ENCODE results near the gene IL27RA. TPM values are rescaled to one million over a fixed set of nuclear protein-coding genes. Genes with fewer than 3 reads are reported as not detected.

Gene IL27RA
- total RNA-seq, 1 experiment from 2014 or later = 2.0 TPM

GRCh38 chr19:14053500-14053899 lies 21.9 kb downstream of the IL27RA start:
- peaks cover 3% of the 10 kb centered on the region; the same call in 1 of the 2 replicates for H3K4me1 ChIP-seq (replicated peaks)
- H3K27me3 ChIP-seq (replicated peaks) = peaks cover 4% of the 10 kb centered on the region
- H3K36me3 ChIP-seq = no peaks in the 10 kb centered on the region
- no peak overlapping the region for H3K4me3 ChIP-seq
- no peak overlapping the region for H3K27ac ChIP-seq
- H3K9me3 ChIP-seq (replicated peaks) = no peaks in the 10 kb centered on the region
- DNase-seq (ENCODE audit: low read depth in 1 of 2, low spot score in 2 of 2) = no peak

GRCh38 chr19:14054099-14054498 lies 22.5 kb downstream of the IL27RA start:
- H3K36me3 ChIP-seq = no peaks in the 10 kb centered on the region
- DNase-seq (ENCODE audit: low read depth in 1 of 2, low spot score in 2 of 2) = no peak
- peaks cover 3% of the 10 kb centered on the region; the same call in 1 of the 2 replicates for H3K4me1 ChIP-seq (replicated peaks)
- H3K9me3 ChIP-seq (replicated peaks) = no peaks in the 10 kb centered on the region
- peaks cover 4% of the 10 kb centered on the region for H3K27me3 ChIP-seq (replicated peaks)
- no peak overlapping the region for H3K27ac ChIP-seq
- H3K4me3 ChIP-seq = no peak overlapping the region

- no peak overlapping the region for H3K4me3 ChIP-seq
- no peak for DNase-seq (ENCODE audit: low read depth in 1 of 2, low spot score in 2 of 2)
- peaks cover 3% of the 10 kb centered on the region; the same call in 1 of the 2 replicates for H3K4me1 ChIP-seq (replicated peaks)
Observed at GRCh38 chr19:14054721-14055120, 23.2 kb downstream of the IL27RA start.

GRCh38 chr19:14055396-14055795 lies 23.8 kb downstream of the IL27RA start:
- H3K4me1 ChIP-seq (replicated peaks) = peaks cover 3% of the 10 kb centered on the region; the same call in 1 of the 2 replicates
- no peak for DNase-seq (ENCODE audit: low read depth in 1 of 2, low spot score in 2 of 2)
- H3K4me3 ChIP-seq = no peak overlapping the region
- H3K9me3 ChIP-seq (replicated peaks) = no peaks in the 10 kb centered on the region
- H3K36me3 ChIP-seq = no peaks in the 10 kb centered on the region
- peaks cover 4% of the 10 kb centered on the region for H3K27me3 ChIP-seq (replicated peaks)
- no peak overlapping the region for H3K27ac ChIP-seq

More at GRCh38 chr19:14054721-14055120, 23.2 kb downstream of the IL27RA start:
- peaks cover 4% of the 10 kb centered on the region for H3K27me3 ChIP-seq (replicated peaks)
- no peak overlapping the region for H3K27ac ChIP-seq
- no peaks in the 10 kb centered on the region for H3K9me3 ChIP-seq (replicated peaks)
- no peaks in the 10 kb centered on the region for H3K36me3 ChIP-seq

- no peaks in the 10 kb centered on the region for H3K9me3 ChIP-seq (replicated peaks)
- H3K4me3 ChIP-seq = no peak overlapping the region
- no peak overlapping the region for H3K27ac ChIP-seq
- peaks cover 3% of the 10 kb centered on the region; the same call in 1 of the 2 replicates for H3K4me1 ChIP-seq (replicated peaks)
- H3K36me3 ChIP-seq = no peaks in the 10 kb centered on the region
- peaks cover 4% of the 10 kb centered on the region for H3K27me3 ChIP-seq (replicated peaks)
- DNase-seq (ENCODE audit: low read depth in 1 of 2, low spot score in 2 of 2) = no peak
Observed at GRCh38 chr19:14056069-14056666, 24.6 kb downstream of the IL27RA start.

GRCh38 chr19:14056741-14057356 lies 25.3 kb downstream of the IL27RA start:
- no peak overlapping the region for H3K4me3 ChIP-seq
- H3K4me1 ChIP-seq (replicated peaks) = peaks cover 3% of the 10 kb centered on the region; the same call in 1 of the 2 replicates
- no peaks in the 10 kb centered on the region for H3K9me3 ChIP-seq (replicated peaks)
- peaks cover 7% of the 10 kb centered on the region for H3K27me3 ChIP-seq (replicated peaks)
- no peak overlapping the region for H3K27ac ChIP-seq
- H3K36me3 ChIP-seq = no peaks in the 10 kb centered on the region
- no peak for DNase-seq (ENCODE audit: low read depth in 1 of 2, low spot score in 2 of 2)

- H3K27me3 ChIP-seq (replicated peaks) = peaks cover 7% of the 10 kb centered on the region
- H3K4me3 ChIP-seq = no peak overlapping the region
- no peaks in the 10 kb centered on the region for H3K36me3 ChIP-seq
- H3K9me3 ChIP-seq (replicated peaks) = no peaks in the 10 kb centered on the region
- H3K27ac ChIP-seq = no peak overlapping the region
- no peak for DNase-seq (ENCODE audit: low read depth in 1 of 2, low spot score in 2 of 2)
- H3K4me1 ChIP-seq (replicated peaks) = peaks cover 3% of the 10 kb centered on the region; the same call in 1 of the 2 replicates
Observed at GRCh38 chr19:14058182-14059092, 26.9 kb downstream of the IL27RA start.

- Histone ChIP-seq H3K36me3 (no peaks in the 10 kb centered on the region), H3K27me3 (replicated peaks) (peaks cover 7% of the 10 kb centered on the region), H3K9me3 (replicated peaks) (no peaks in the 10 kb centered on the region), H3K4me1 (replicated peaks) (peaks cover 3% of the 10 kb centered on the region; the same call in 1 of the 2 replicates), H3K4me3 (no peak overlapping the region), H3K27ac (no peak overlapping the region)
- DNase-seq (ENCODE audit: low read depth in 1 of 2, low spot score in 2 of 2) = no peak
Observed at GRCh38 chr19:14059093-14059480, 27.5 kb downstream of the IL27RA start.

- H3K9me3 ChIP-seq (replicated peaks) = no peaks in the 10 kb centered on the region
- H3K27ac ChIP-seq = no peak overlapping the region
- H3K4me3 ChIP-seq = no peak overlapping the region
- H3K36me3 ChIP-seq = no peaks in the 10 kb centered on the region
- peaks cover 7% of the 10 kb centered on the region for H3K27me3 ChIP-seq (replicated peaks)
- no peak for DNase-seq (ENCODE audit: low read depth in 1 of 2, low spot score in 2 of 2)
- H3K4me1 ChIP-seq (replicated peaks) = peaks cover 3% of the 10 kb centered on the region; the same call in 1 of the 2 replicates
Observed at GRCh38 chr19:14059652-14060155, 28.1 kb downstream of the IL27RA start.

GRCh38 chr19:14061081-14061749 lies 29.7 kb downstream of the IL27RA start:
- no peaks in the 10 kb centered on the region for H3K9me3 ChIP-seq (replicated peaks)
- no peak for DNase-seq (ENCODE audit: low read depth in 1 of 2, low spot score in 2 of 2)
- H3K36me3 ChIP-seq = no peaks in the 10 kb centered on the region
- H3K27ac ChIP-seq = no peak overlapping the region
- no peak overlapping the region for H3K4me3 ChIP-seq
- peaks cover 3% of the 10 kb centered on the region; the same call in 1 of the 2 replicates for H3K4me1 ChIP-seq (replicated peaks)
- peaks cover 7% of the 10 kb centered on the region for H3K27me3 ChIP-seq (replicated peaks)

GRCh38 chr19:14061751-14062557 lies 30.4 kb downstream of the IL27RA start, which contains the start of gene PALM3:
TSS of gene PALM3 (minus strand) at chr19:14062076. CDS start at chr19:14061980, 96 bp downstream.
- Histone ChIP-seq H3K27me3 (replicated peaks) (peaks cover 9% of the 10 kb centered on the region), H3K4me1 (replicated peaks) (peaks cover 3% of the 10 kb centered on the region; the same call in 1 of the 2 replicates), H3K27ac (no peak within 1 kb of the TSS), H3K36me3 (no peaks in the 10 kb centered on the region), H3K9me3 (replicated peaks) (no peaks in the 10 kb centered on the region), H3K4me3 (no peak within 1 kb of the TSS)
- DNase-seq (ENCODE audit: low read depth in 1 of 2, low spot score in 2 of 2) = no peak

GRCh38 chr19:14062558-14062855 lies 30.9 kb downstream of the IL27RA start:
- Histone ChIP-seq H3K9me3 (replicated peaks) (no peaks in the 10 kb centered on the region), H3K4me3 (no peak overlapping the region), H3K27me3 (replicated peaks) (peaks cover 9% of the 10 kb centered on the region), H3K36me3 (no peaks in the 10 kb centered on the region), H3K4me1 (replicated peaks) (peaks cover 3% of the 10 kb centered on the region; the same call in 1 of the 2 replicates), H3K27ac (no peak overlapping the region)
- DNase-seq (ENCODE audit: low read depth in 1 of 2, low spot score in 2 of 2) = no peak

Measured in SJSA1 (cell line).